GM10847 (cell line): ENCODE data around the gene WSB1.

Source experiments
- POLR2A ChIP-seq: IDR thresholded peaks from 2 replicates; pipeline ENCODE4 v1.6.1; 2011; ENCODE audit not compliant: insufficient read length; ENCODE audit errors: extremely low read depth

Gene WSB1

GRCh38 chr17:27355419-27355818 is 61.5 kb downstream of the WSB1 start:
- TF ChIP-seq POLR2A = no peak

- no peak for TF ChIP-seq POLR2A
Observed at GRCh38 chr17:27356091-27356705, 62.3 kb downstream of the WSB1 start.

- no peak for TF ChIP-seq POLR2A
Observed at GRCh38 chr17:27357236-27357635, 63.3 kb downstream of the WSB1 start.

- TF ChIP-seq POLR2A = no peak
Observed at GRCh38 chr17:27360507-27360906, 66.6 kb downstream of the WSB1 start.

GRCh38 chr17:27361695-27362094 is 67.8 kb downstream of the WSB1 start:
- no peak for TF ChIP-seq POLR2A

GRCh38 chr17:27362503-27362902 is 68.6 kb downstream of the WSB1 start:
- TF ChIP-seq POLR2A = no peak

GRCh38 chr17:27362909-27363308 is 69.0 kb downstream of the WSB1 start:
- TF ChIP-seq POLR2A = no peak

- no peak for TF ChIP-seq POLR2A
Observed at GRCh38 chr17:27363326-27363725, 69.4 kb downstream of the WSB1 start.
